IPS-20b (cell line): ENCODE data around the gene SMC4.

Experiments used
- H3K27ac ChIP-seq: one replicate; pipeline ENCODE4 v1.5.1; 2013; ENCODE audit warnings: low read length
- H3K27me3 ChIP-seq: 2 replicates; pipeline ENCODE4 v1.6.1; 2013; ENCODE audit warnings: mild to moderate bottlenecking, low read length, inconsistent platforms; ENCODE audit not compliant: insufficient read depth
- H3K36me3 ChIP-seq: 2 replicates; pipeline ENCODE4 v1.6.1; 2013; ENCODE audit warnings: low read depth, mild to moderate bottlenecking, inconsistent platforms, low read length, moderate library complexity; ENCODE audit not compliant: insufficient read depth
- H3K4me1 ChIP-seq: 2 replicates; pipeline ENCODE4 v1.6.1; 2013; ENCODE audit warnings: mild to moderate bottlenecking, control low read depth, inconsistent platforms, low read length, moderate library complexity; ENCODE audit not compliant: insufficient read depth
- H3K4me3 ChIP-seq: 2 replicates; pipeline ENCODE4 v1.5.1; 2013; ENCODE audit warnings: mild to moderate bottlenecking, low read length, inconsistent platforms
- H3K9ac ChIP-seq: 2 replicates; pipeline ENCODE4 v1.6.1; 2013; ENCODE audit warnings: low read depth, mild to moderate bottlenecking, inconsistent platforms, low read length, moderate library complexity
- H3K9me3 ChIP-seq: 2 replicates; pipeline ENCODE4 v1.6.1; 2013; ENCODE audit warnings: mild to moderate bottlenecking, low read depth, low read length, inconsistent platforms; ENCODE audit not compliant: insufficient read depth

SMC4 gene

DNA sequence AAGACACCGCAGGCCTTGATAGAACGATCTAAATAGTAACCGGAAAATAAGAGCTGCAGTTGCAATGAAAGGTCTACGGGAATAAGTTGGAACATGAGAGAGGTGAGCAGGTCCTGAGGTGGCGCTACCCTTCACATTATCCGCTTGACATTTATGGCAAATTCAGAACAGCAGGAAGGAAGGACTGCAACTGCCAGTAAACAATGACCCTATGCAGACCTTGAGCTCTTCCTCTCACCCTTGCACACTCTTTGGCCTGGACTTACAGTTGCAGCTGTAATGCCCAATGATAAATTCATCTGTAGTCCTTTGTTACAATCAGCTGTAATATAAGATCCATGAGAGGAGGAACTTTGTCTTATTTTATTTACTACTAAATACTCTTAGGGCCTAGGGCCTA lies 82.4 kb downstream of the SMC4 start:
- H3K36me3 ChIP-seq = no peaks in the 10 kb centered on the region
- no peak overlapping the region for H3K27ac ChIP-seq
- H3K4me1 ChIP-seq = no peaks in the 10 kb centered on the region
- H3K27me3 ChIP-seq = no peaks in the 10 kb centered on the region
- no peak overlapping the region for H3K9ac ChIP-seq
- no peak overlapping the region for H3K4me3 ChIP-seq
- no peaks in the 10 kb centered on the region for H3K9me3 ChIP-seq

GRCh38 chr3:160482796-160483195 lies 83.3 kb downstream of the SMC4 start:
- Histone ChIP-seq H3K36me3 (no peaks in the 10 kb centered on the region), H3K9ac (no peak overlapping the region), H3K4me1 (no peaks in the 10 kb centered on the region), H3K27ac (no peak overlapping the region), H3K4me3 (no peak overlapping the region), H3K27me3 (no peaks in the 10 kb centered on the region), H3K9me3 (no peaks in the 10 kb centered on the region)
